GM12892 (cell line): ENCODE data around the gene LAGE3.

Experiments
- DNase-seq: peaks from one replicate; pipeline ENCODE4 v3.0.0; 2011; ENCODE audit not compliant: insufficient read length
- FAIRE-seq: peaks from 2 replicates; lab custom pipeline; 2011; peaks lifted over from hg19 to GRCh38; lab: Jason Lieb, UNC
- POLR2A ChIP-seq: IDR thresholded peaks from 2 replicates; pipeline ENCODE4 v1.6.1; 2011; ENCODE audit warnings: low read depth, low read length, control low read depth
- POLR2AphosphoS5 ChIP-seq: IDR thresholded peaks from 2 replicates; pipeline ENCODE4 v1.6.1; 2011; ENCODE audit warnings: low read depth, low read length, control low read depth
- TAF1 ChIP-seq: IDR thresholded peaks from 2 replicates; pipeline ENCODE4 v1.6.1; 2011; ENCODE audit warnings: low read depth, mild to moderate bottlenecking, control low read depth, low read length, borderline replicate concordance

LAGE3 gene

GRCh38 chrX:154458954-154459778 is 19.9 kb downstream of the LAGE3 start:
- FAIRE-seq (no peak), DNase-seq (no peak)
- TF ChIP-seq TAF1 (no peak), POLR2A (no peak), POLR2AphosphoS5 (no peak)

GRCh38 chrX:154458116-154458953 is 20.7 kb downstream of the LAGE3 start, which contains the start of gene PLXNA3:
Gene PLXNA3, plus strand, starts transcription at chrX:154458281. Its CDS starts 1,903 bp downstream, at chrX:154460184.
- DNase-seq: peak; percentile 68
- TF ChIP-seq POLR2A (peak; percentile 68; the same call in 1 of the 2 replicates), POLR2AphosphoS5 (no peak)
- FAIRE-seq: no peak

- DNase-seq (peak; percentile 76), FAIRE-seq (no peak)
- no peak for TF ChIP-seq POLR2AphosphoS5
- no peak for TF ChIP-seq TAF1
- TF ChIP-seq POLR2A: no peak
Measured at GRCh38 chrX:154457491-154458115, 21.5 kb downstream of the LAGE3 start.

- TF ChIP-seq TAF1: no peak
- no peak for TF ChIP-seq POLR2A
- TF ChIP-seq POLR2AphosphoS5: no peak
- FAIRE-seq: no peak
- DNase-seq: no peak
Measured at GRCh38 chrX:154452823-154453222, 26.3 kb downstream of the LAGE3 start.

- DNase-seq (no peak), FAIRE-seq (no peak)
- TF ChIP-seq TAF1 (no peak), POLR2AphosphoS5 (no peak), POLR2A (no peak)
Measured at GRCh38 chrX:154450312-154450711, 28.8 kb downstream of the LAGE3 start.

GRCh38 chrX:154449618-154450017 is 29.5 kb downstream of the LAGE3 start:
- FAIRE-seq (no peak), DNase-seq (no peak)
- no peak for TF ChIP-seq TAF1
- TF ChIP-seq POLR2A: no peak

- no peak for FAIRE-seq
- DNase-seq: no peak
- TF ChIP-seq TAF1 (no peak), POLR2AphosphoS5 (no peak), POLR2A (no peak)
Measured at GRCh38 chrX:154448484-154448883, 30.6 kb downstream of the LAGE3 start.

- no peak for FAIRE-seq
- TF ChIP-seq POLR2AphosphoS5 (no peak), TAF1 (no peak), POLR2A (no peak)
- DNase-seq: no peak
Measured at GRCh38 chrX:154446430-154446829, 32.7 kb downstream of the LAGE3 start.

GRCh38 chrX:154445776-154446175 is 33.3 kb downstream of the LAGE3 start:
- no peak for TF ChIP-seq TAF1
- no peak for TF ChIP-seq POLR2AphosphoS5
- TF ChIP-seq POLR2A: no peak
- FAIRE-seq: no peak

GRCh38 chrX:154444755-154445246 is 34.3 kb downstream of the LAGE3 start:
- no peak for DNase-seq
- TF ChIP-seq POLR2AphosphoS5 (no peak), POLR2A (no peak), TAF1 (no peak)
- no peak for FAIRE-seq

More at GRCh38 chrX:154445776-154446175, 33.3 kb downstream of the LAGE3 start:
- no peak for DNase-seq

GRCh38 chrX:154443992-154444754 is 34.9 kb downstream of the LAGE3 start, which contains the start of gene FAM50A:
Gene FAM50A, plus strand, starts transcription at chrX:154444141. Its CDS starts 95 bp downstream, at chrX:154444236.
- TF ChIP-seq POLR2AphosphoS5 (no peak), POLR2A (no peak), TAF1 (no peak)
- FAIRE-seq (peak; percentile 84), DNase-seq (peak; percentile 86)
